CD4-positive, CD25-positive, alpha-beta regulatory T cell (primary cell): ENCODE results near the gene FAM50A. TPM values are rescaled to one million over a fixed set of nuclear protein-coding genes. Genes with fewer than 3 reads are reported as not detected.
A peak's percentile ranks its signal among the peaks of the same experiment; 100 is the strongest.

Experiments
- ATAC-seq, 2 donors: fragments of 150-1000 bp; cut with Tn5 transposase; one replicate each; pipeline ENCODE4 v1.10.0; 2021; ENCODE audit warnings: low read depth in 2 of 2, moderate number of reproducible peaks in 2 of 2, moderate library complexity in 1 of 2
- DNase-seq, 3 donors: peaks; one replicate each; pipeline versions ENCODE4 v3.0.0 to v3.0.0-alpha.2; 2012 to 2022; ENCODE audit warnings: mixed read lengths in 1 of 3
- H3K27ac ChIP-seq: one replicate; pipeline ENCODE4 v1.7.0; 2013; ENCODE audit warnings: mild to moderate bottlenecking, low read length; ENCODE audit not compliant: insufficient read depth, poor library complexity, severe bottlenecking
- H3K27me3 ChIP-seq: one replicate; pipeline ENCODE4 v1.7.0; 2013; ENCODE audit warnings: low read length; ENCODE audit not compliant: control insufficient read depth, insufficient read depth
- H3K36me3 ChIP-seq: one replicate; pipeline ENCODE4 v1.7.0; 2013; ENCODE audit warnings: mild to moderate bottlenecking, low read length, moderate library complexity; ENCODE audit not compliant: control insufficient read depth, insufficient read depth
- H3K4me1 ChIP-seq: 2 replicates; pipeline ENCODE4 v1.7.0; 2013; ENCODE audit warnings: mild to moderate bottlenecking, low read length; ENCODE audit not compliant: insufficient read depth, control insufficient read depth, poor library complexity, severe bottlenecking
- H3K4me3 ChIP-seq: one replicate; pipeline ENCODE4 v1.7.0; 2013; ENCODE audit warnings: low read depth, mild to moderate bottlenecking, low read length, moderate library complexity
- H3K9me3 ChIP-seq, 2 experiments: 1 replicate in 1 of 2; 2 replicates in 1 of 2; pipeline ENCODE4 v1.7.0; 2013; ENCODE audit warnings: low read length in 2 of 2, mild to moderate bottlenecking in 1 of 2, moderate library complexity in 1 of 2; ENCODE audit not compliant: control insufficient read depth in 2 of 2
- H3K27ac Mint-ChIP-seq, 3 donors: one replicate each; pipeline ENCODE4 v1.8.0; 2020 to 2022; ENCODE audit warnings: mild to moderate bottlenecking in 3 of 3, mixed read lengths in 3 of 3, moderate library complexity in 2 of 3
- H3K27me3 Mint-ChIP-seq: one replicate; pipeline ENCODE4 v1.8.0; 2022; ENCODE audit warnings: mild to moderate bottlenecking, mixed read lengths
- H3K36me3 Mint-ChIP-seq: one replicate; pipeline ENCODE4 v1.8.0; 2020; ENCODE audit warnings: mixed read lengths
- H3K4me1 Mint-ChIP-seq, 4 donors: one replicate each; pipeline ENCODE4 v1.8.0; 2020 to 2022; ENCODE audit warnings: mixed read lengths in 4 of 4, mild to moderate bottlenecking in 1 of 4
- H3K4me3 Mint-ChIP-seq, 4 donors: one replicate each; pipeline ENCODE4 v1.8.0; 2020 to 2022; ENCODE audit warnings: mild to moderate bottlenecking in 4 of 4, mixed read lengths in 4 of 4, moderate library complexity in 3 of 4
- H3K9me3 Mint-ChIP-seq, 7 donors: one replicate each; pipeline ENCODE4 v1.8.0; 2020 to 2022; ENCODE audit warnings: mixed read lengths in 7 of 7, mild to moderate bottlenecking in 3 of 7, moderate library complexity in 2 of 7
- polyA plus RNA-seq, 4 donors: library from polyadenylated mRNA; unstranded; fragments of 300-500 nt; fragmentation: Illumina TruSeq; gene quantifications; one replicate each; pipeline ENCODE4 v1.2.3, GENCODE V29; 2021
- total RNA-seq: library from RNA; stranded (reverse); gene quantifications from one replicate; pipeline ENCODE4 v1.2.3, GENCODE V29; 2022

The FAM50A gene
- total and polyA plus RNA-seq, 5 donors from 2014 or later = 33.7 to 55.1 (median 39.5) TPM

DNA sequence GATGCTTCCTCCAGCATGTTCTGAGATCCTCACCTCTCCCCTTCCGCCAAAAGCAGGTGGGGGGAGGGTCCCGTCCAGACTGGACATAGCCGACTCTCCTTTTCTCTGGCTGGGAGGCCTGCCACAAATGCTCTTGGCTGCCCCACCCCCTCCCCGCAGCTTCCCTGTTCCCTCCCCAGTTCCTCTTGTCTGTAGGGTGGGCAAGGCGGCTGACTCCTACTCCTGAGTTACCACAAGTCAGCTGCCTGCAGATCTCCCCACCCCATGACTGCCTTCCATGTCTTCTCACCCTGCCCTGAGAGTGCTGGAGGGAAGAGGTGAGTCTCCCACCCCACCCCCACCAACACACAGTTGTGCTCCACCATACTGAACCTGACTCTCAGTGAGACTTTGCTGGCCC, 12.6 kb upstream of the FAM50A start:
- H3K4me1 Mint-ChIP-seq = peaks cover 0 to 35% (median 19%) of the 10 kb centered on the region in 4 donors
- no peaks in the 10 kb centered on the region for H3K27me3 Mint-ChIP-seq
- H3K36me3 Mint-ChIP-seq = peaks cover 5% of the 10 kb centered on the region
- H3K27ac Mint-ChIP-seq = peak overlapping the region in 1 of 3 donors; percentile 66
- no peak overlapping the region for H3K4me3 Mint-ChIP-seq
- Histone ChIP-seq H3K36me3 (peaks cover 8% of the 10 kb centered on the region), H3K27me3 (no peaks in the 10 kb centered on the region), H3K4me1 (peaks cover 23% of the 10 kb centered on the region), H3K4me3 (no peak overlapping the region), H3K27ac (no peak overlapping the region), H3K9me3 (no peaks in the 10 kb centered on the region)
- DNase-seq (no peak), ATAC-seq (no peak)
- H3K9me3 Mint-ChIP-seq = no peaks in the 10 kb centered on the region

DNA sequence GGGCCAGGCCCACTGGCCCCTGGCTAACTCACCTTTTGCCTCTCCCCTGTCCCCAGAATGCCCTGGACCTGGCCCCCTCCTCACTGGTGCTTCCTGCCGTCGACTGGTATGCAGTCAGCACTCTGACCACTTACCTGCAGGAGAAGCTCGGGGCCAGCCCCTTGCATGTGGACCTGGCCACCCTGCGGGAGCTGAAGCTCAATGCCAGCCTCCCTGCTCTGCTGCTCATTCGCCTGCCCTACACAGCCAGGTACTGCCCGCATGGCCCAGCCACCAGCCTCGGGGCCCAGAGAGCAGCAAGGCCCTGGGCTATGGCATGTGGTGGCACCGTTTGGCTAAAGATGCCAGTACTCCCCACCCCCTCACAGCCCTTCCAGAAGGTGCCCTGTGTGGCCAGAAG, 11.7 kb upstream of the FAM50A start:
- DNase-seq = no peak
- peaks cover 24% of the 10 kb centered on the region for H3K4me1 ChIP-seq
- Mint-ChIP-seq H3K4me1 (peaks cover 0 to 35% (median 19%) of the 10 kb centered on the region in 4 donors), H3K4me3 (no peak overlapping the region), H3K9me3 (no peaks in the 10 kb centered on the region), H3K27me3 (no peaks in the 10 kb centered on the region), H3K36me3 (peaks cover 5% of the 10 kb centered on the region), H3K27ac (no peak overlapping the region)
- H3K27me3 ChIP-seq = no peaks in the 10 kb centered on the region
- peaks cover 8% of the 10 kb centered on the region for H3K36me3 ChIP-seq
- no peak overlapping the region for H3K4me3 ChIP-seq
- no peak for ATAC-seq
- H3K9me3 ChIP-seq = no peaks in the 10 kb centered on the region
- H3K27ac ChIP-seq = no peak overlapping the region

DNA sequence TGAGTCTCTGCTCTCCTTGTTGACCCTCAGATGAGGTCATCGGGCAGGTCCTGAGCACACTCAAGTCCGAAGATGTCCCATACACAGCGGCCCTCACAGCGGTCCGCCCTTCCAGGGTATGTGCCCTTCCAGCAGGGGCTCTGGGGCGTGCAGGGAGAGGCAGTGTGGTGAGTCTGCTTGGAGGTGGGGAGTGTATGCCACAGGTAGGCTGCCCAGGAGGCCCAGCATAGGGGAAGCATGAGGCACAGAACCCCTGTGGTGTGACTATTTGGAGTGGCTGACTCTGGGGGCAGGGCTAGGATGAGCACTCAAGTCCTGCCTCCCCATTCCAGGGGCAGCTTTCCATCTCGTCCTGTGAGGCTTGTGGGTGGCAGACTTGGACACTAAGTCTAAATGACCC, 10.3 kb upstream of the FAM50A start:
- Histone ChIP-seq H3K36me3 (peaks cover 8% of the 10 kb centered on the region), H3K27me3 (no peaks in the 10 kb centered on the region), H3K27ac (no peak overlapping the region), H3K4me3 (no peak overlapping the region), H3K9me3 (no peaks in the 10 kb centered on the region), H3K4me1 (peaks cover 35% of the 10 kb centered on the region)
- Mint-ChIP-seq H3K9me3 (peaks cover 0 to 2% (median 0%) of the 10 kb centered on the region in 7 donors), H3K27ac (peak overlapping the region in 1 of 3 donors; percentile 52), H3K4me1 (peaks cover 0 to 29% (median 14%) of the 10 kb centered on the region in 4 donors), H3K27me3 (no peaks in the 10 kb centered on the region), H3K36me3 (peaks cover 5% of the 10 kb centered on the region), H3K4me3 (peak overlapping the region in 2 of 4 donors; percentile 51 to 59)
- no peak for ATAC-seq
- no peak for DNase-seq

DNA sequence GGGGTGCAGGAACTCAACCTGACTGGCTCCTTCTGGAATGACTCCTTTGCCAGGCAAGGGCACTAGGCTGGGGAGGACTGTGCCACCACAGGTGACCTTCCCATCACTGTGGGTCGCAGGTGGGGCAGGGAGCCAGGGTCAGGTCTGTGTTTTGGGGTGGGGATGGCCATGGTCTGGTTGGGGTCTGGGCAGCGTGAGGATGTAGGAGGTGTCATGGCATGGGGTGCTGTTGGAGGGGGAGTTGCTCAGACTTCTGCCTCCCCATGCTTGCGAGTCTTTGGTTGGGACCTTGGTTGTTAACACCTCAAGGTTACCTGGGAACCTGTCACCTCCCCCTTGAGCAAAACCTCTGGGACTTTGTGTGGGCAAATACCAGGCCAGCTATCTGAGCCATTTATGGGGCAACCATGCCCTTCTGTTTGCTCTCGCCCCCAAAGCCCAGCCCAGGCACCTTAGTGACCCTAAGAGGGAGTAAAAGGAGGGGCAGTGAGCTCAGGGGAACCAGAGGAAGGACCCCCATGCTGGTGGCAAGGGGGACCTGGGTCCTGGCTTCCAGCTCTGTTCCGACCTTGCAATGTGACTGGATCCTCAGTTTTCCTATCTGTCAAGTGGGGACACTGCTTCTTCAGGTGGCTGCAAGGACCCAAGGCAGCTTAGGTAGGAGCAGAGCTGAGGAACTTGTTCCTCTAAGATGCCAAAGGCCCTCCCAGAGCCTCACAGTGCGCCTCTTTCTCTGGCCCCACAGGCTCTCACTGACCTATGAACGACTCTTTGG, 9.4 kb upstream of the FAM50A start:
- H3K4me1 ChIP-seq = peaks cover 33% of the 10 kb centered on the region
- Mint-ChIP-seq H3K36me3 (peaks cover 5% of the 10 kb centered on the region), H3K27me3 (no peaks in the 10 kb centered on the region), H3K4me3 (peak overlapping the region in 1 of 4 donors; percentile 83), H3K27ac (peak overlapping the region in 1 of 3 donors; percentile 43), H3K4me1 (peaks cover 0 to 27% (median 10%) of the 10 kb centered on the region in 4 donors), H3K9me3 (peaks cover 0 to 2% (median 0%) of the 10 kb centered on the region in 7 donors)
- no peak overlapping the region for H3K4me3 ChIP-seq
- ATAC-seq (no peak), DNase-seq (no peak)
- no peaks in the 10 kb centered on the region for H3K9me3 ChIP-seq
- no peak overlapping the region for H3K27ac ChIP-seq
- H3K36me3 ChIP-seq = peaks cover 9% of the 10 kb centered on the region
- no peaks in the 10 kb centered on the region for H3K27me3 ChIP-seq

DNA sequence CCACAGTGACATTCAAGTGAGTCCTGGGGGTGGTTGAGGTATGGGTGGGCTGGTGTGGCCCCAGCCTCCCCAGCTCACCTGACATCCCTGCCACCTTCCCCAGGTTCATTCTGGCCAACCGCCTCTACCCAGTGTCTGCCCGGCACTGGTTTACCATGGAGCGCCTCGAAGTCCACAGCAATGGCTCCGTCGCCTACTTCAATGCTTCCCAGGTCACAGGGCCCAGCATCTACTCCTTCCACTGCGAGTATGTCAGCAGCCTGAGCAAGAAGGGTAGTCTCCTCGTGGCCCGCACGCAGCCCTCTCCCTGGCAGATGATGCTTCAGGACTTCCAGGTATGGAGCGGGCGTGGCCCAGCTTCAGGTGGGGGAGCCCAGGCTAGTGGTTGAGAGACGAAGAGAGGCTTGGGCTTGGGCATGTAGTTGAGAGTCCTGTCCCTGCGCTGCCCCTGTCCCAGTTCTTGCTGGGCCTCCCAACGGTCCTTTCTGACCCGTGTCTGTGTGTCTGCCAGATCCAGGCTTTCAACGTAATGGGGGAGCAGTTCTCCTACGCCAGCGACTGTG, 8.7 kb upstream of the FAM50A start:
- Histone ChIP-seq H3K4me3 (no peak overlapping the region), H3K27me3 (no peaks in the 10 kb centered on the region), H3K4me1 (peaks cover 27% of the 10 kb centered on the region), H3K36me3 (peaks cover 13% of the 10 kb centered on the region), H3K9me3 (no peaks in the 10 kb centered on the region), H3K27ac (no peak overlapping the region)
- Mint-ChIP-seq H3K4me3 (peak overlapping the region in 2 of 4 donors; percentile 43 to 83), H3K27me3 (no peaks in the 10 kb centered on the region), H3K36me3 (peaks cover 5% of the 10 kb centered on the region), H3K4me1 (peaks cover 0 to 26% (median 7%) of the 10 kb centered on the region in 4 donors), H3K9me3 (peaks cover 0 to 2% (median 0%) of the 10 kb centered on the region in 7 donors), H3K27ac (peak overlapping the region in 1 of 3 donors; percentile 43)
- no peak for DNase-seq
- ATAC-seq = no peak

DNA sequence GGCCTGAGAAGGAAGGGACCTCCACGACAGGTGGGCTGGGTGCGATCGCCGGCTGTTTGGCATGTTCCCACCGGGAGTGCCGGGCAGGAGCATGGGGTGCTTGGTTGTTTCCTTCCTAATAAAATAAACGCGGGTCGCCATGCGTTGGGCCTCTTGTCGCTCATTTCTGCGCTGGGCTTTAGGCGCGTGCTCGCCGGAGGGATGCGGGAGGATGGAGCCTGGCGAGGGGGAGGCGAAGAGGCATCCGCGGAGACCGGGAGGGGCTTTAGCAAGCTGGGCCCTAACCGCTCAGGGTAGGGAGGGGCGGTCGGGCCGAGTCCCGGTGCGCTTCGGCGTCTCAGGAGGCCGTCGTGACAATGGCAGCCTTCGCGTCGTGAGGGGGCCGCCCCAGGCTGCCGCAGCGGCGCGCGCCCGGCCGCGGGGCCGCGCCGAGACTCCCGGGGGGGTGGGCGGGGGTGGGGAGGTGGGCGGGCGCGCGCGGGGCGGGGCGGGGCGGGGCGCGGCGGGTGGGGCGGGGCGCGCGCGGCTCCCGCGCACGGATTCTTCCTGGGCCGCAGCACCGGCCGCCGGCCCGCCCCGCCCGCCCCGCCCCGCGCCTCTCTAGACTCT, 7.5 kb upstream of the FAM50A start:
- Mint-ChIP-seq H3K36me3 (peaks cover 6% of the 10 kb centered on the region), H3K27ac (peak overlapping the region; percentile 43 to 91 (median 67)), H3K9me3 (peaks cover 0 to 2% (median 0%) of the 10 kb centered on the region in 7 donors), H3K27me3 (no peaks in the 10 kb centered on the region), H3K4me1 (peaks cover 0 to 28% (median 7%) of the 10 kb centered on the region in 4 donors), H3K4me3 (peak overlapping the region; percentile 75 to 89 (median 84))
- Histone ChIP-seq H3K4me3 (peak overlapping the region; percentile 37), H3K9me3 (no peaks in the 10 kb centered on the region), H3K36me3 (peaks cover 13% of the 10 kb centered on the region), H3K27me3 (no peaks in the 10 kb centered on the region), H3K27ac (peak overlapping the region; percentile 83), H3K4me1 (peaks cover 33% of the 10 kb centered on the region)
- DNase-seq (peak in 2 of 3 donors; percentile 57 to 59), ATAC-seq (peak; percentile 68 to 69)

DNA sequence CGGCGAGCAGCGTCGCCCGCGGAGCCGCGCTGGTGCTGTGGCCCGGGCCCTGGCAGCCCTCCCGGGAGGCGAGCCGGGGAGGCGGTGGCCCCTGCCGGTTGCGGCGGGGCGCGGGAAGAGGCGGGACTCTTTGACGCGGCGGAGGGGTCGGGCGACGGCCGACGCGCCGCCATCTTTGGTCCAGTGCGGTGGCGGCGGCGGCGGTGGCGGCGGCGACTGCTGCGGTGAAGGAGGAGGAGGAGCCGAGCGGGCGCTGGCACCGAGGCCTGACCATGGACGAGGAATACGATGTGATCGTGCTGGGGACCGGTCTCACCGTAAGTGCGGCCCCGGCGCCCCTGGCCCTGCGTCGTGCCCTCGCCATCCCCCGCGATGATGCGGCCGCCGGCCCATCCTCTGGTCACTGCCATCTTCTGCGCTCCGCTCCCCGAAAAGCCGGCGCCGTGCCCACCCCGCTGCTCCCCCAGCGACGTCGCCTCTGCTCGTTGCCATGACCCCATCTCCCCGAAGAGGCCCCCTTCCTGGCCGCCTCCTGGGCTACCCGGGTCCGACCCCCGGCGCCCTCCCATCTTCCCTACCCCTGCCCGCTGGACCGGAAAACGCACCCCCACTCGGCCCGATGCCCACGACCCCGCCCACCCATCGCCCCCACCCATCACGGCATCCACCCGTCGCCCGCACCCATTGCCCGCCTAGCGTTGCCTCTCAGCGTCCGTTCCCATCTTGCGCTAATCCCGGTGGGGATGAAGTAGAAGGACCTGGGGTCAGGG, 6.8 kb upstream of the FAM50A start, which contains the start of gene GDI1:
Gene GDI1 (plus strand): TSS at position 172 of the 770 bp plus-strand sequence. CDS start 101 bp downstream, at position 273.
- H3K27me3 Mint-ChIP-seq = no peaks in the 10 kb centered on the region
- ATAC-seq = peak; percentile 39 to 53

More for the DNA sequence above, 6.8 kb upstream of the FAM50A start, which contains the start of gene GDI1:
- H3K4me1 ChIP-seq = peaks cover 40% of the 10 kb centered on the region
- H3K27ac ChIP-seq = peak within 1 kb of the TSS; percentile 83
- DNase-seq = peak; percentile 61 to 66 (median 62)
- no peaks in the 10 kb centered on the region for H3K9me3 ChIP-seq
- no peaks in the 10 kb centered on the region for H3K27me3 ChIP-seq
- H3K4me1 Mint-ChIP-seq = peaks cover 0 to 34% (median 12%) of the 10 kb centered on the region in 4 donors
- peak within 1 kb of the TSS; percentile 86 to 91 (median 86) for H3K27ac Mint-ChIP-seq
- H3K36me3 Mint-ChIP-seq = peaks cover 9% of the 10 kb centered on the region
- peaks cover 0 to 2% (median 0%) of the 10 kb centered on the region in 7 donors for H3K9me3 Mint-ChIP-seq
- peak within 1 kb of the TSS; percentile 65 for H3K4me3 ChIP-seq
- peak within 1 kb of the TSS; percentile 83 to 93 (median 88) for H3K4me3 Mint-ChIP-seq
- H3K36me3 ChIP-seq = peaks cover 15% of the 10 kb centered on the region
